Uterus (tissue), 2 donors: ENCODE results near the gene PRPF38A.

Experiments
- CTCF ChIP-seq, 4 experiments: fragments of 200-600 bp in 2 of 4; fragments of 450-650 bp in 2 of 4; sonication (generic) in 2 of 4; IDR thresholded peaks; one replicate each; pipeline ENCODE4 v1.5.1; 2016 to 2019; ENCODE audit warnings: antibody characterized with exemption in 4 of 4, mild to moderate bottlenecking in 2 of 4, moderate library complexity in 1 of 4
- POLR2A ChIP-seq, 2 donors: fragments of 450-650 bp; IDR thresholded peaks; one replicate each; pipeline ENCODE4 v1.6.1; 2016; ENCODE audit warnings: antibody characterized with exemption in 2 of 2, mild to moderate bottlenecking in 1 of 2, moderate library complexity in 1 of 2

DNA sequence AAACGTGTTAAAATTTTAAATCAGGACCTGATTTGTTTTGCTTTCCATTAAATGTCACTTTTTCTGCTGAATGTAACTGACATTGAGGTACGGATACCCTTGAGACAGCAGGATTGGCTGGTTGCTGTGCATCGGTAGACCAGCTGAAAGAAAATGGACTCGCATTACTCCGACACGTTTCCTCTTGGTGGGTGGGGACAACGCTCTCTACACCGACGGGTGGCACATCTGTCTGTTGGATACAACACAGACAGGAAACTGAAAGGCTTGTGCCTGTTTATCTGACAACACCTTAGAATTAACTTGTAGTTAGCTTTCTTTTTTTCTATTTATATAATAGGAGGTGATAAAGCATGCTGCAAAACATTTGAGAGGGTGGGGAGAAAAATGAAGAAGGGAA is 19.4 kb downstream of the PRPF38A start:
- TF ChIP-seq POLR2A (IDR thresholded peaks at IDR 0.05) (no peak), CTCF (IDR thresholded peaks at IDR 0.05) (no peak)
